Ovary (tissue), 3 donors: ENCODE measurements around the gene ABCA6.

Source experiments
- EP300 ChIP-seq: sonication (generic); formaldehyde crosslinking; IDR thresholded peaks from one replicate; pipeline ENCODE4 v1.6.1; 2017; ENCODE audit warnings: antibody characterized with exemption
- POLR2A ChIP-seq: fragments of 450-650 bp; IDR thresholded peaks from one replicate; pipeline ENCODE4 v1.6.1; 2017; ENCODE audit warnings: antibody characterized with exemption, mild to moderate bottlenecking, moderate library complexity
- TF ChIP-seq, protein P1 (sequence below), 3 donors: fragments of 450-650 bp in 2 of 3; fragments of 200-600 bp in 1 of 3; IDR thresholded peaks; one replicate each; pipeline versions ENCODE4 v1.5.1 to v1.8.0; 2016 to 2022; ENCODE audit warnings: antibody characterized with exemption in 3 of 3, mild to moderate bottlenecking in 1 of 3
- donor health status: DM: no; HTN: no; CAD: no.

DNA sequence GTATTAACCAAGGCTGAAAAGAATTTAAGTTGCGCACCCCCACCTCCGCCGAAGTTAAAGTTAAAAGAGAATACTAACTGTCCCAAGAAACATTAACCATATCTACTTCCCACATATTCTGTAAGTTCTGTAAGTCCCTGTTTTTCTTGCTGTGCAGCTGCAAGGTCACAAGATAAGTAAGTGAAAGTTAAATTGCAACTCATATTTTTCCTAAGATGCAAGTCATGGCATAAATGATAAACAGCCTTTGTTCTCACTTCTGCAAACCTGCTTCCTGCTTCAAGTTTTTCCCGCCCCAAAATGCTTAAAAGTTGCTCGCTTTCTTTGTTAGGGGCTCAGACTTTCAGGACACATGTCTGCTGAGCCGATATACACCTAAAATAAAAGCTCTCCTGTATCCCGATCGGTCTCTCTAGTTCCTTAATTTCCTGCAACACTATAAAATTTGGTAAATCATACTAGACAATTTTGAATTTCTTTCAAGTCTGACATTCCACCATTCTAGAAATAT lies 48.4 kb downstream of the ABCA6 start:
- TF ChIP-seq EP300 = no peak
- TF ChIP-seq POLR2A = no peak
- TF ChIP-seq, protein P1, sequence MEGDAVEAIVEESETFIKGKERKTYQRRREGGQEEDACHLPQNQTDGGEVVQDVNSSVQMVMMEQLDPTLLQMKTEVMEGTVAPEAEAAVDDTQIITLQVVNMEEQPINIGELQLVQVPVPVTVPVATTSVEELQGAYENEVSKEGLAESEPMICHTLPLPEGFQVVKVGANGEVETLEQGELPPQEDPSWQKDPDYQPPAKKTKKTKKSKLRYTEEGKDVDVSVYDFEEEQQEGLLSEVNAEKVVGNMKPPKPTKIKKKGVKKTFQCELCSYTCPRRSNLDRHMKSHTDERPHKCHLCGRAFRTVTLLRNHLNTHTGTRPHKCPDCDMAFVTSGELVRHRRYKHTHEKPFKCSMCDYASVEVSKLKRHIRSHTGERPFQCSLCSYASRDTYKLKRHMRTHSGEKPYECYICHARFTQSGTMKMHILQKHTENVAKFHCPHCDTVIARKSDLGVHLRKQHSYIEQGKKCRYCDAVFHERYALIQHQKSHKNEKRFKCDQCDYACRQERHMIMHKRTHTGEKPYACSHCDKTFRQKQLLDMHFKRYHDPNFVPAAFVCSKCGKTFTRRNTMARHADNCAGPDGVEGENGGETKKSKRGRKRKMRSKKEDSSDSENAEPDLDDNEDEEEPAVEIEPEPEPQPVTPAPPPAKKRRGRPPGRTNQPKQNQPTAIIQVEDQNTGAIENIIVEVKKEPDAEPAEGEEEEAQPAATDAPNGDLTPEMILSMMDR (IDR thresholded peaks at IDR 0.05) = no peak
